ENCODE measurements around the gene CTNNA1. TPM values are rescaled to one million over a fixed set of nuclear protein-coding genes. Genes with fewer than 3 reads are reported as not detected.
A peak's percentile ranks its signal among the peaks of the same experiment; 100 is the strongest.

Gene CTNNA1
- total and polyA plus RNA-seq, 4 donors: 107 to 446 (median 278) TPM

DNA sequence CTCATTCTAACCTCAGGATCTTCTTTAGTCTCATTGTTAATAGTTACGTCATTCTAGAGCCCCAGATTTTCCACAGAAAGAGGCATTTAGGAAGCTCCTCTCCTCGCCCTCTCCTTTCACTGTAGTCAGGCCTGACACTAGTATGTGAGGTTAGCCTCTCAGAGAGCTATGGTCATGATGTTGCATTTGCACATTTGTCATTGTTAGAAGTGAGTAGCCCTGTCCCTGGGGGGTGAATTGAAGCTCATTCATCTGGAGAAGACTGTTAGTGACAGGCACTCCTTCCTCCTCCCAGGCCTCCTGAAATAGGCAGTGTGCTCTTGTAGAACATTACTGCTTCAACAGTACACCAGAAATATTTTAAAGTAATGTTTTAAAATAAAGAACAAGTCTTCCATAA is 148.5 kb downstream of the CTNNA1 start:
- DNase-seq (no peak), ATAC-seq (ENCODE audit: low FRiP score) (no peak)
- peak overlapping the region in 1 of 2 donors; percentile 28 for H3K27ac ChIP-seq (ENCODE audit: low read depth in 1 of 2, low read length in 2 of 2)
- WGBS, 2 donors: 90 to 96% methylated on average over 2 of the region's 2 CpGs
- intact Hi-C loops (cut with DNase I): no loop called here
- H3K9me3 ChIP-seq (ENCODE audit: control insufficient read depth, low read length): no peaks in the 10 kb centered on the region
- H3K4me3 ChIP-seq (ENCODE audit: low read length in 2 of 2): no peak overlapping the region
- peaks cover 0 to 4% of the 10 kb centered on the region in 2 donors for H3K4me1 ChIP-seq (ENCODE audit: control insufficient read depth in 1 of 2, insufficient read depth in 2 of 2, low read length in 2 of 2)
- H3K36me3 ChIP-seq (ENCODE audit: control insufficient read depth in 1 of 2, insufficient read depth in 2 of 2, low read length in 1 of 2): peaks cover 1 to 5% of the 10 kb centered on the region in 2 donors
- H3K27me3 ChIP-seq (ENCODE audit: control insufficient read depth in 1 of 2, insufficient read depth in 2 of 2, low read length in 1 of 2): no peaks in the 10 kb centered on the region

DNA sequence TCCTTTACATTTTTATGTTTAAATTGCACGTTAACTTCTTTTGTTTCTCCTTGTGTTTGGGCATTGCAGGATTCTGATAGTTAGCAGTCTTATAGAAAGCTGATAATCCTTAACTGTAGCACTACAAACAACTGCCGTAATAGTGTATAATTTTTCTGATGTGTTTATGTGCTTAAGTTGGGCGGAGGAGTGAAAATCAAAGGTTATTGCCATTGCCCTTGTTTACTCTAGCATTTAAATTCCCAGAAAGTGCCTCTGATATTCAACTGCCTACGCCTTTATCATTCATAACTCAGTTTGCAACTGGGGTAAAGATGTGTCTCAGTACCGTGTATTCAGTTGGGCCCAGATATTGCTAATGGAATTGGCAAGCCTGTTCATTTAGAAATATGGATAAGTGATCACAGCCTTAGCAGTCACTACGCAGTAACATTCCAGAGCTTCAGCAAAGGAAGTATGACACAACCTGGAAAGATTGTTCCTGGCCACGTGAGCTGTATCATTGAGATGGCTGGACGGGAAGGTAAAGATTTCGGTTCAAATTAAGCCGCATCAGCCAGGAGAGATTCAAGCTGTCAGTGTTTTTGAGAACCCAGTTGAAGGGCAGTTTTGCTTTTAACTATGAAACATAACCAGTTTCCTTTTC is 150.0 kb downstream of the CTNNA1 start:
- Histone ChIP-seq H3K27me3 (ENCODE audit: control insufficient read depth in 1 of 2, insufficient read depth in 2 of 2, low read length in 1 of 2) (no peaks in the 10 kb centered on the region), H3K27ac (ENCODE audit: low read depth in 1 of 2, low read length in 2 of 2) (no peak overlapping the region), H3K9me3 (ENCODE audit: control insufficient read depth, low read length) (no peaks in the 10 kb centered on the region), H3K36me3 (ENCODE audit: control insufficient read depth in 1 of 2, insufficient read depth in 2 of 2, low read length in 1 of 2) (peaks cover 1 to 5% of the 10 kb centered on the region in 2 donors), H3K4me3 (ENCODE audit: low read length in 2 of 2) (no peak overlapping the region), H3K4me1 (ENCODE audit: control insufficient read depth in 1 of 2, insufficient read depth in 2 of 2, low read length in 2 of 2) (no peaks in the 10 kb centered on the region)
- 59 to 61% methylated on average over 10 of the region's 10 CpGs for WGBS, 2 donors
- intact Hi-C loops (cut with DNase I): no loop called here
- ATAC-seq (ENCODE audit: low FRiP score): no peak
- no peak for DNase-seq

DNA sequence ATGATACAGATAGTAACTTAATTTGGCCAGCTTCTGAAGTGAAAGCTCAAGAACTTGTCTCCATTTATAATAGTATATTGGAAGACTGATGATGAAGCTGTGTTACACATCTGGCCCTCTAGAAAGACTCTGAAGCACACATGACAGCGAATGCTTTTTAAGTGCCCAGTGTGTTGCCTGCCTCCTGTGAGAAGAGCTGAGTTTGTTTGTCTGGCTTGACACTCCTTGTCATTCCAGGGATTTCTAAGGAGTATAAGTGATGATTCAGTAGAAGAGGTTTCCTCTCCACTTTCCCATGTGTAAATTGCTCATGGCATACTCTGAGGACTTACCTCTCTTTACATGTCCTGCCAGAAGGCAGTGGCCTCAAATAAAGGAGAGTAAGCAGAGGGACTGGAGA is 152.3 kb downstream of the CTNNA1 start:
- intact Hi-C loops (cut with DNase I): no loop called here
- Histone ChIP-seq H3K4me1 (ENCODE audit: control insufficient read depth in 1 of 2, insufficient read depth in 2 of 2, low read length in 2 of 2) (no peaks in the 10 kb centered on the region), H3K4me3 (ENCODE audit: low read length in 2 of 2) (no peak overlapping the region), H3K36me3 (ENCODE audit: control insufficient read depth in 1 of 2, insufficient read depth in 2 of 2, low read length in 1 of 2) (peaks cover 1 to 5% of the 10 kb centered on the region in 2 donors), H3K27ac (ENCODE audit: low read depth in 1 of 2, low read length in 2 of 2) (no peak overlapping the region), H3K9me3 (ENCODE audit: control insufficient read depth, low read length) (no peaks in the 10 kb centered on the region), H3K27me3 (ENCODE audit: control insufficient read depth in 1 of 2, insufficient read depth in 2 of 2, low read length in 1 of 2) (no peaks in the 10 kb centered on the region)
- DNase-seq: no peak
- WGBS, 2 donors: 100% methylated on average over 1 of the region's 1 CpG
- no peak for ATAC-seq (ENCODE audit: low FRiP score)

DNA sequence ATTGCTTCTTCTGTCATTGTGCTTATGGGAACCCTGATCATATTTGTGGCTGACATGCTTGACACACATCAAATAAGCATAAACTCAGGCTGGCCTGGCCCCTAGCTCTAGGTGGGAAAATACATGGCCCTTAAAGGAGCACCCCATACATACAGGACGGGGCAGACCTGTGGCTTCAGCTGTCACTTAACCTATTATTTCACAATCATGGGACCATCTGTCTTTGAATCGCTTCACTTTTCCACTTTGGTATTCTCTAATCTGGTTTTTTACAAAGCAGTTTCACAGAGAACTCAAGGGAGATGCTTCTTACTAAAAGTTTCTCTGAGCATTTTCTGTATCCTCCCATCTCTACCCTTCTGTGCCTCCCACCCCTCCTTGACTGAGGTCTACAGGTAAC is 156.5 kb downstream of the CTNNA1 start:
- no peak overlapping the region for H3K4me3 ChIP-seq (ENCODE audit: low read length in 2 of 2)
- WGBS, 2 donors: 96% methylated on average over 2 of the region's 2 CpGs
- ATAC-seq (ENCODE audit: low FRiP score) (no peak), DNase-seq (no peak)
- peaks cover 3 to 6% of the 10 kb centered on the region in 2 donors for H3K4me1 ChIP-seq (ENCODE audit: control insufficient read depth in 1 of 2, insufficient read depth in 2 of 2, low read length in 2 of 2)
- H3K9me3 ChIP-seq (ENCODE audit: control insufficient read depth, low read length): no peaks in the 10 kb centered on the region
- intact Hi-C loops (cut with DNase I): no loop called here
- peaks cover 1 to 5% of the 10 kb centered on the region in 2 donors for H3K36me3 ChIP-seq (ENCODE audit: control insufficient read depth in 1 of 2, insufficient read depth in 2 of 2, low read length in 1 of 2)
- H3K27ac ChIP-seq (ENCODE audit: low read depth in 1 of 2, low read length in 2 of 2): no peak overlapping the region
- no peaks in the 10 kb centered on the region for H3K27me3 ChIP-seq (ENCODE audit: control insufficient read depth in 1 of 2, insufficient read depth in 2 of 2, low read length in 1 of 2)

DNA sequence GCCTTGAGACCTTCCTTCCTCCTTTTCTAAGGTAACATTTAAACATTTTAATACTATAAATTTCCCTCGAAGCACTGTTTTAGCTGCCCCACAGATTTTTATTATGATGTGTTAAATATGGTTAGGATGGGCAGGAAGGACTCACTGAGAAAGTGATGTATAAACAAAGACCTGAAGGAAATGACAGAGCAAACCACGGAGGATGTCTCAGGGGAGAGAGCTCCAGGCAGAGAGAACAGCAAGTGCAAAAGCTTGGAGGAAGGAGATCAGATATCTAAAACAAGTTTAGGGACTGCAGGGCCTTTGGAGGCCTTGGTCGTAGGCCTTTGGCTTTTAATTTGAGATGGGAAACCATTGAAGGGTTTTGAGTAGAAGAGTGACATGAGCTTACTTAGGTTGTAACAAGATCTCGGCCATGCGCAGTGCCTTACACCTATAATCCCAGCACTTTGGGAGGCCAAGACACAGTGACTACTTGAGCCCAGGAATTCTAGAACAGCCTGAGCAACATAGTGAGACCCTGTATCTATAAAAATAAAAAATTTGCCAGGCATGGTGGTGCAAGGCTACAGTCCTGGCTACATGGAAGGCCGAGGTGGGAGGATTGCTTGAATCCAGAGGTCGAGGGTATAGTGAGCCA is 157.4 kb downstream of the CTNNA1 start:
- H3K9me3 ChIP-seq (ENCODE audit: control insufficient read depth, low read length): no peaks in the 10 kb centered on the region
- 93 to 95% methylated on average over 7 of the region's 7 CpGs for WGBS, 2 donors
- peaks cover 0 to 1% of the 10 kb centered on the region in 2 donors for H3K36me3 ChIP-seq (ENCODE audit: control insufficient read depth in 1 of 2, insufficient read depth in 2 of 2, low read length in 1 of 2)
- H3K27ac ChIP-seq (ENCODE audit: low read depth in 1 of 2, low read length in 2 of 2): no peak overlapping the region
- DNase-seq (no peak), ATAC-seq (ENCODE audit: low FRiP score) (no peak)
- no peak overlapping the region for H3K4me3 ChIP-seq (ENCODE audit: low read length in 2 of 2)
- peaks cover 3 to 6% of the 10 kb centered on the region in 2 donors for H3K4me1 ChIP-seq (ENCODE audit: control insufficient read depth in 1 of 2, insufficient read depth in 2 of 2, low read length in 2 of 2)
- no peaks in the 10 kb centered on the region for H3K27me3 ChIP-seq (ENCODE audit: control insufficient read depth in 1 of 2, insufficient read depth in 2 of 2, low read length in 1 of 2)
- intact Hi-C loops (cut with DNase I): no loop called here

DNA sequence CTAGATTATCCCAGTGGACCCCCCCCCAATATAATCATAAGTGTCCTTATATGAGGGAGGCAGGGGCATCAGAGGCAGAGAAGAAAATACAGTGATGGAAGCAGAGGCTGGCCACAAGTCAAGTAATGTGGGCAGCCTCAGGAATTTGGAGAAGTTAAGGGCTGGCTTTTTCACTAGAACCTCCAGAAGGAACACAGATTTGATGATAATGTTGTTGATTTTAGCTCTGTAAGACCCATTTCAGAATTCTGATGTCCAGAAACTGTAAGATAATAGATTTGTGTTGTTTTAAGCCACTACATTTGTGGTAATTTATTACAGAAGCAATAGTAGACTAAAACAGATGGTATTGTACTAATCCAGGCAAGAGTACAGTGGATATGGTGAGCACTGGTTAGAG is 158.2 kb downstream of the CTNNA1 start:
- H3K9me3 ChIP-seq (ENCODE audit: control insufficient read depth, low read length): no peaks in the 10 kb centered on the region
- no peak for DNase-seq
- peaks cover 3 to 6% of the 10 kb centered on the region in 2 donors for H3K4me1 ChIP-seq (ENCODE audit: control insufficient read depth in 1 of 2, insufficient read depth in 2 of 2, low read length in 2 of 2)
- peak overlapping the region in 1 of 2 donors; percentile 51 for H3K27ac ChIP-seq (ENCODE audit: low read depth in 1 of 2, low read length in 2 of 2)
- no peaks in the 10 kb centered on the region for H3K27me3 ChIP-seq (ENCODE audit: control insufficient read depth in 1 of 2, insufficient read depth in 2 of 2, low read length in 1 of 2)
- H3K36me3 ChIP-seq (ENCODE audit: control insufficient read depth in 1 of 2, insufficient read depth in 2 of 2, low read length in 1 of 2): no peaks in the 10 kb centered on the region
- intact Hi-C loops (cut with DNase I): no loop called here
- no peak overlapping the region for H3K4me3 ChIP-seq (ENCODE audit: low read length in 2 of 2)
- no peak for ATAC-seq (ENCODE audit: low FRiP score)

DNA sequence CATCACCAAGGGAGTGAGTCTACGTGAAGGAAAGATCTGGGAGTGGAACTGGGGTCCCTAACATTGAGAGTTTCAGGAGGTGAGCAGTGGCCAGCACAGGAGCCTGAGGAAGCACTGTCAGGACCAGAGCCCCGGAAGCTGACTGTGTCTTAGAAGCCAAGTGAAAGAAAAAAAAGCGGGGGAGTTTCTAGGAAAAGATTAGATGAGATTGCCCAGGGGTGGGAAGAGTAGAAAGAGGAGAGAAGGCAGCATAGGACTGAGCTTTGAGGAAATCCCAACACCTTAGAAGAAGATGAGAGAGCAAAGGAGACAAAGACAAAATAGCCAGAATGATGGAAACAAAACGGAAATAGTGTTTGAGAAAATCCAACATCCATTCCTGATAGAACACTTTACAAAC is 158.9 kb downstream of the CTNNA1 start:
- Histone ChIP-seq H3K4me3 (ENCODE audit: low read length in 2 of 2) (no peak overlapping the region), H3K27ac (ENCODE audit: low read depth in 1 of 2, low read length in 2 of 2) (peak overlapping the region; percentile 24 to 51), H3K36me3 (ENCODE audit: control insufficient read depth in 1 of 2, insufficient read depth in 2 of 2, low read length in 1 of 2) (no peaks in the 10 kb centered on the region), H3K9me3 (ENCODE audit: control insufficient read depth, low read length) (no peaks in the 10 kb centered on the region), H3K27me3 (ENCODE audit: control insufficient read depth in 1 of 2, insufficient read depth in 2 of 2, low read length in 1 of 2) (no peaks in the 10 kb centered on the region), H3K4me1 (ENCODE audit: control insufficient read depth in 1 of 2, insufficient read depth in 2 of 2, low read length in 2 of 2) (peaks cover 3 to 6% of the 10 kb centered on the region in 2 donors)
- no peak for DNase-seq
- no peak for ATAC-seq (ENCODE audit: low FRiP score)
- WGBS, 2 donors: 64 to 69% methylated on average over 4 of the region's 4 CpGs
- intact Hi-C loops (cut with DNase I): no loop called here

DNA sequence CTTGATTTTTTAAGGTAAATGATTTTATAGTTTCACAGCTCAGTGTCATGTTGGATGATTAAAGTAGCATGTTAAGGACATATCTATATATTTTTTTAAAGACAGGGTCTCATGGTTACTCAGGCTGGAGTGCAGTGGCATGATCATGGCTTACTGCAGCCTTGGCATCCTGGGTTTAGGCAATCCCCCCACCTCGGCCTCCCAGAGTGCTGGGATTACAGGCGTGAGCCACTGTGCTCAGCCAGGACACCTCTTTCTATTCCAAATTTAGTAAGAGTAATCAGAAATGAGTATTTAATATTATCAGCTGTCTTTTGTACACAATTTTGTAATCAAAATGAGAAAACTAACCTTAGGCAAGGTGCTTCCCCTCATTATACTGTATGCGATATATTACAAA is 160.5 kb downstream of the CTNNA1 start:
- Histone ChIP-seq H3K27me3 (ENCODE audit: control insufficient read depth in 1 of 2, insufficient read depth in 2 of 2, low read length in 1 of 2) (no peaks in the 10 kb centered on the region), H3K36me3 (ENCODE audit: control insufficient read depth in 1 of 2, insufficient read depth in 2 of 2, low read length in 1 of 2) (peaks cover 0 to 1% of the 10 kb centered on the region in 2 donors), H3K4me3 (ENCODE audit: low read length in 2 of 2) (no peak overlapping the region), H3K4me1 (ENCODE audit: control insufficient read depth in 1 of 2, insufficient read depth in 2 of 2, low read length in 2 of 2) (peaks cover 5 to 8% of the 10 kb centered on the region in 2 donors), H3K9me3 (ENCODE audit: control insufficient read depth, low read length) (no peaks in the 10 kb centered on the region), H3K27ac (ENCODE audit: low read depth in 1 of 2, low read length in 2 of 2) (no peak overlapping the region)
- intact Hi-C loops (cut with DNase I): no loop called here
- WGBS, 2 donors: 97 to 100% methylated on average over 3 of the region's 3 CpGs
- ATAC-seq (ENCODE audit: low FRiP score) (no peak), DNase-seq (no peak)

DNA sequence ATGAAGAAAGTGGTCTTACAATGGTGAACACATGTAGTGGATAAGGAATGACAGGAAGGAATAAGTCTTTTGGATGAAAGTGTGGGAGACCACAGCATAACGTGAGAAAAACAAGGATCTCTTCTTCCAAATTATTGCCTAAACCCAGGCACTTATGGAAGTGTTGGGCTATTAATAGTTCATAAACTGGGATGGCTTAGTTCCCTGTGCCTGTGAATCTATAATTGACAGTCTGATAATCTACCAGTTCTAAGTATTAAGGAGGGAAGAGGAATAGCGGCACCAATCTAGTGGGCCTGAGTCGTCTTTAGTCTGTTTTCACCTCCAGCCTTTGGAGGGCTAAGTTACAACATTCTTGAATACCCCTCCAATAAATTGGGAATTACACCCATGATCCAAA is 161.1 kb downstream of the CTNNA1 start:
- H3K4me1 ChIP-seq (ENCODE audit: control insufficient read depth in 1 of 2, insufficient read depth in 2 of 2, low read length in 2 of 2): peaks cover 5 to 12% of the 10 kb centered on the region in 2 donors
- ATAC-seq (ENCODE audit: low FRiP score): no peak

More for the DNA sequence above, 161.1 kb downstream of the CTNNA1 start:
- Histone ChIP-seq H3K27me3 (ENCODE audit: control insufficient read depth in 1 of 2, insufficient read depth in 2 of 2, low read length in 1 of 2) (no peaks in the 10 kb centered on the region), H3K27ac (ENCODE audit: low read depth in 1 of 2, low read length in 2 of 2) (no peak overlapping the region), H3K9me3 (ENCODE audit: control insufficient read depth, low read length) (no peaks in the 10 kb centered on the region), H3K36me3 (ENCODE audit: control insufficient read depth in 1 of 2, insufficient read depth in 2 of 2, low read length in 1 of 2) (peaks cover 0 to 1% of the 10 kb centered on the region in 2 donors), H3K4me3 (ENCODE audit: low read length in 2 of 2) (no peak overlapping the region)
- no peak for DNase-seq
- 92 to 94% methylated on average over 3 of the region's 3 CpGs for WGBS, 2 donors
- intact Hi-C loops (cut with DNase I): no loop called here

All from aorta (tissue), 5 donors.